ENCODE measurements around the gene ADRA2C. TPM values are rescaled to one million over a fixed set of nuclear protein-coding genes. Genes with fewer than 3 reads are reported as not detected.

The ADRA2C gene
- total and polyA plus RNA-seq, 2 of the 13 experiments (the other 11 are each of a cell fraction or from before 2014, with no cell fraction given), result 15.4 to 69.7 TPM

- TF ChIP-seq FOXA1 (IDR thresholded peaks at IDR 0.05) (no peak), FOXA1 (CRISPR knock-in tag; IDR thresholded peaks at IDR 0.05) (0 out of 2 replicates have a peak, but pooled peaks have one; percentile 3), KDM1A (CRISPR knock-in tag; IDR thresholded peaks at IDR 0.05) (no peak), ZNF101 (CRISPR knock-in tag; IDR thresholded peaks at IDR 0.05; ENCODE audit: borderline replicate concordance, low read depth) (no peak), SP1 (IDR thresholded peaks at IDR 0.05) (no peak), SP1 (CRISPR knock-in tag; IDR thresholded peaks at IDR 0.05) (no peak), KLF15 (CRISPR knock-in tag; IDR thresholded peaks at IDR 0.05; ENCODE audit: borderline replicate concordance) (no peak), ARID4A (CRISPR knock-in tag; IDR thresholded peaks at IDR 0.05; ENCODE audit: borderline replicate concordance) (no peak), ZNF350 (CRISPR knock-in tag; IDR thresholded peaks at IDR 0.05; ENCODE audit: borderline replicate concordance, low read depth) (no peak), SRF (IDR thresholded peaks at IDR 0.05; ENCODE audit: low read depth, low read length) (no peak), SRY (CRISPR knock-in tag; IDR thresholded peaks at IDR 0.05) (no peak), ZGPAT (CRISPR knock-in tag; IDR thresholded peaks at IDR 0.05) (no peak), ZNF574 (CRISPR knock-in tag; IDR thresholded peaks at IDR 0.05) (no peak), SMYD3 (CRISPR knock-in tag; IDR thresholded peaks at IDR 0.05) (no peak), ZNF124 (CRISPR knock-in tag; IDR thresholded peaks at IDR 0.05) (no peak), MBNL3 (CRISPR knock-in tag; conservative IDR thresholded peaks at IDR 0.05) (no peak), ZNF234 (CRISPR knock-in tag; conservative IDR thresholded peaks at IDR 0.05) (no peak), SSRP1 (CRISPR knock-in tag; IDR thresholded peaks at IDR 0.05) (peak; percentile 83; the same call in 1 of the 2 replicates), ZNF335 (CRISPR knock-in tag; IDR thresholded peaks at IDR 0.05) (no peak), ZNF280B (CRISPR knock-in tag; IDR thresholded peaks at IDR 0.05; ENCODE audit: borderline replicate concordance) (no peak)
Observed at GRCh38 chr4:3768842-3769641, 2.9 kb downstream of the ADRA2C start (continued).

Measured in HepG2 (cell line).